Neural crest cell (in vitro differentiated cells): ENCODE data around the gene DIAPH2. TPM values are rescaled to one million over a fixed set of nuclear protein-coding genes. Genes with fewer than 3 reads are reported as not detected.

Experiments used
- DNase-seq: peaks from one replicate; pipeline ENCODE4 v3.0.0; 2021; ENCODE audit warnings: low read depth, mixed read lengths, low spot score
- H3K27ac Mint-ChIP-seq: one replicate; pipeline ENCODE4 v1.8.0; 2021; ENCODE audit warnings: mild to moderate bottlenecking, mixed read lengths; ENCODE audit not compliant: unreplicated experiment
- H3K27me3 Mint-ChIP-seq: 2 replicates; pipeline ENCODE4 v1.8.0; 2021; ENCODE audit warnings: low read depth, mild to moderate bottlenecking, mixed read lengths
- H3K36me3 Mint-ChIP-seq: 2 replicates; pipeline ENCODE4 v1.8.0; 2021; ENCODE audit warnings: low read depth, mild to moderate bottlenecking, mixed read lengths
- H3K4me1 Mint-ChIP-seq: 2 replicates; pipeline ENCODE4 v1.8.0; 2021; ENCODE audit warnings: mixed read lengths
- H3K4me3 Mint-ChIP-seq: one replicate; pipeline ENCODE4 v1.8.0; 2021; ENCODE audit warnings: mild to moderate bottlenecking, mixed read lengths
- H3K9me3 Mint-ChIP-seq: 2 replicates; pipeline ENCODE4 v1.8.0; 2021; ENCODE audit warnings: mixed read lengths
- CTCF ChIP-seq: fragments of 200-600 bp; sonication (generic); conservative IDR thresholded peaks from 2 replicates; pipeline ENCODE4 v1.5.0; 2021; ENCODE audit warnings: antibody characterized with exemption, mild to moderate bottlenecking
- total RNA-seq: library from RNA; stranded (reverse); gene quantifications from 2 replicates; pipeline ENCODE4 v1.2.1, GENCODE V29; 2021

The DIAPH2 gene
- total RNA-seq, 1 donor from 2014 or later, result 8.4 TPM

DNA sequence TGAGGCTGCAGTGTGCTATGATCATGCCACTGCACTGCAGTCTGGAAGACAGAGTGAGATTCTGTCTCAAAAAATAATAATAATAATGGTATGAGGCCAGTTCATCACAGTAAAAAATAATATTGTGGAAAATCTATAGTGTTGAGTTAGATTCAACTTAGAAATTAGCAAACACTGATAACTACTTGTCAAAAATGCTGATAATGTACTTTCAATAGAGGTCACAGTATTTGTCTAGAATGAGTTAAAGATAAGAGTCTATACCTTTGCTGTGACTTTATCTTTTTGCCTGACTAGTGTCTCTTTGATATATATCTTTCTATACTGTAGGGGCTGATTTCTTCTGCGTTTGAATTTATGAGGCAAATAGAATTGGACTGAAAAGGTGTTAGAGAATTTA lies 629.7 kb downstream of the DIAPH2 start:
- H3K9me3 Mint-ChIP-seq, result no peaks in the 10 kb centered on the region
- H3K27ac Mint-ChIP-seq, result no peak overlapping the region
- no peaks in the 10 kb centered on the region for H3K27me3 Mint-ChIP-seq
- no peak overlapping the region for H3K4me3 Mint-ChIP-seq
- TF ChIP-seq CTCF, result no peak
- DNase-seq, result no peak
- peaks cover 3% of the 10 kb centered on the region for H3K36me3 Mint-ChIP-seq
- peaks cover 10% of the 10 kb centered on the region for H3K4me1 Mint-ChIP-seq

DNA sequence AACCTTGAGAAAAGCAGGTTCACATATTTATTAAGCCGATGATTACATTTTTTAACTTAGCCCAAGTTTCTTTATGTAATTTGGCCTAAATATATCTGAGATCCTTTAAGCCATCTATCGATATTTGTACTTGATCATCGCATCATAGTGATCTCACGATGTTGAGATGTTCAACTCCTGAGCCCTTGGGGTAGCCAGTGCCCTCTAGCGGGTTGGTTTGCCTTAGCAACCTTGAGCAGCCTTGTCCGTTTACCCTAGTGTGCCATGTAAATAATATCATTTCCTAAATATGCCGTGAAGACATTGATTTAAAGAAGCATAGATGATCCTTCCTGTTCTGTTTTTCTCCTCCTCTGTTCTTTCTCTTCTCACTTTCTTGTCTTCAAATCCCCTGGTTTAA lies 631.3 kb downstream of the DIAPH2 start:
- no peaks in the 10 kb centered on the region for H3K27me3 Mint-ChIP-seq
- peaks cover 5% of the 10 kb centered on the region for H3K4me1 Mint-ChIP-seq
- H3K36me3 Mint-ChIP-seq, result peaks cover 3% of the 10 kb centered on the region
- no peaks in the 10 kb centered on the region for H3K9me3 Mint-ChIP-seq
- TF ChIP-seq CTCF, result no peak
- H3K4me3 Mint-ChIP-seq, result no peak overlapping the region
- no peak for DNase-seq
- no peak overlapping the region for H3K27ac Mint-ChIP-seq

DNA sequence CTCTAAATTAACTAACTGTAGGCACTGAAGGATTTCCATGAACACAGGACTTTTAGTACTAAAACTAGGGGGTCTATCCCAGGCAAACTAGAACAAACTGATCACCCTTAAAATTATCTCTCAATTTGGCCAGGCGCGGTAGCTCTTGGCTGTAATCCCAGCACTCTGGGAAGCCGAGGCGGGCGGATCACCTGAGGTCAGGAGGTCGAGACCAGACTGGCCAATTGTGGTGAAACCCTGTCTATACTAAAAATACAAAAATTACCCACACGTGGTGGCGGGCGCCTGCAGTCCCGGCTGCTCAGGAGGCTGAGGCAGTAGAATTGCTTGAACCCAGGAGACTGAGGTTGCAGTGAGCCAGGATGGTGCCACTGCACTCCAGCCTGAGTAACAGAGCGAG lies 635.7 kb downstream of the DIAPH2 start:
- no peak overlapping the region for H3K4me3 Mint-ChIP-seq
- peaks cover 3% of the 10 kb centered on the region for H3K9me3 Mint-ChIP-seq
- H3K36me3 Mint-ChIP-seq, result peaks cover 5% of the 10 kb centered on the region
- DNase-seq, result no peak
- H3K4me1 Mint-ChIP-seq, result no peaks in the 10 kb centered on the region
- H3K27ac Mint-ChIP-seq, result no peak overlapping the region
- H3K27me3 Mint-ChIP-seq, result no peaks in the 10 kb centered on the region
- TF ChIP-seq CTCF, result no peak

- no peaks in the 10 kb centered on the region for H3K27me3 Mint-ChIP-seq
- no peak overlapping the region for H3K4me3 Mint-ChIP-seq
- DNase-seq, result no peak
- H3K36me3 Mint-ChIP-seq, result peaks cover 2% of the 10 kb centered on the region
- peaks cover 5% of the 10 kb centered on the region for H3K9me3 Mint-ChIP-seq
- H3K27ac Mint-ChIP-seq, result no peak overlapping the region
- no peak for TF ChIP-seq CTCF
- peaks cover 4% of the 10 kb centered on the region for H3K4me1 Mint-ChIP-seq
Measured at GRCh38 chrX:97322401-97322800, 637.8 kb downstream of the DIAPH2 start.

DNA sequence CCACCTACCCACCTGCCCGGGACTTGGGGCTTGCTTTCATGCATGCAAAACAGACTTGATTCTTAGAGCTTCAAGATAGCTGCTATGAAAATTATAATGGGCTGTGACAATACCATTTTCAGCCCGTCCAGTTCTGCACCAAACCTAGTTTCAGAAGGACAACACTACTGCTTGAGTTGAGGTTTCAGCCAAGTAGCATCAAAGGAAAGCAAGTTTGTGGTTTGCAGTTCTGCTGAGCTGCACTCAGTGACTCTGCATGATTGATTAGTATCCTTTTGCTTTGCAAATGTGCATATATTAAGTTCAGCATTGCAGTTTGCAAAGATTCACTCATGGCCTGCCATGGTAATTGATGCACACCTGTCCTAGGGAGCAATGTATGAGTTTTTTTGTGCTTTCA lies 641.8 kb downstream of the DIAPH2 start:
- Mint-ChIP-seq H3K27me3 (no peaks in the 10 kb centered on the region), H3K4me1 (peaks cover 18% of the 10 kb centered on the region), H3K36me3 (peaks cover 2% of the 10 kb centered on the region), H3K27ac (no peak overlapping the region), H3K9me3 (peaks cover 5% of the 10 kb centered on the region), H3K4me3 (no peak overlapping the region)
- no peak for DNase-seq
- TF ChIP-seq CTCF, result no peak
